Measurements from ENCODE around the gene MPND.

The MPND gene

GRCh38 chr19:4343370-4344307 lies at the start of gene MPND:
MPND (plus strand) TSS chr19:4343562; CDS start chr19:4343594, 32 bp downstream.
- DNase-seq: peak; percentile 80

GRCh38 chr19:4294389-4294788 lies 49.0 kb upstream of the MPND start:
- no peak for DNase-seq

DNA sequence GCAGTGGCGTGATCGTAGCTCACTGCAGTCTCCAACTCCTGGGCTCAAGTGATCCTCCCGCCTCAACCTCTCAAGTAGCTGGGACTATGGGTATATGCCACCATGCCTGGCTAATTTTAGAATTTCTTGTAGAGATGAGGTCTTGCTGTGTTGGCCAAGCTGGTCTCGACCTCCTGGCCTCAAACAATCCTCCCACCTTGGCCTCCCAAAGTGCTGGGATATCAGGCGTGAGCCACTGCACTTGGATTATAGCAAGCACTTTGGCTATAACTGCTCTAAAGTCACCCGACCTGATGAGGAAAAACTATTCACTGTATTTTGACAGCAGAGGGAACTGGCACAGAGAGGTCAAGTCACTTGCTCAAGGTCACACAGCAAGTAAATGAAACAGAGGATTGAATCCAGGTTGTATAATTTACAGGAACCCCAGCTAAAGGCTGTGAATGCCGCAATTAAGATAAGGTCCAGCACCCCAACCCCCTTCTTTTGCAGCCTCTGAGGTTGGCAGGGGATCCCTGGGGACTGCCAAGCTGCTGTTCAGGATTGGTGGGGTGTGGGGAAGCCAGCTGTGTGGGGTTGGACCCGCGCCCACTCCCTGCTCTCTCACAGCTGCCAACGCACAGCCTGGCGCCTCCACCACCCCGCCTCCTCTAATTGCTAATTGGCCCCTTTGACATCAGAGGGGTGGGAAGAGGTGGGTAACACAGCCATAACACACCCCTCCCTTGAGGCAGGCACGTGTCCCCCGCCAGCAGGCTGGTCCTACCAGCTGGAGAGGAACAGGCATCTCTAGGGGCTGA lies 47.2 kb upstream of the MPND start:
- peak; percentile 97 for DNase-seq

DNA sequence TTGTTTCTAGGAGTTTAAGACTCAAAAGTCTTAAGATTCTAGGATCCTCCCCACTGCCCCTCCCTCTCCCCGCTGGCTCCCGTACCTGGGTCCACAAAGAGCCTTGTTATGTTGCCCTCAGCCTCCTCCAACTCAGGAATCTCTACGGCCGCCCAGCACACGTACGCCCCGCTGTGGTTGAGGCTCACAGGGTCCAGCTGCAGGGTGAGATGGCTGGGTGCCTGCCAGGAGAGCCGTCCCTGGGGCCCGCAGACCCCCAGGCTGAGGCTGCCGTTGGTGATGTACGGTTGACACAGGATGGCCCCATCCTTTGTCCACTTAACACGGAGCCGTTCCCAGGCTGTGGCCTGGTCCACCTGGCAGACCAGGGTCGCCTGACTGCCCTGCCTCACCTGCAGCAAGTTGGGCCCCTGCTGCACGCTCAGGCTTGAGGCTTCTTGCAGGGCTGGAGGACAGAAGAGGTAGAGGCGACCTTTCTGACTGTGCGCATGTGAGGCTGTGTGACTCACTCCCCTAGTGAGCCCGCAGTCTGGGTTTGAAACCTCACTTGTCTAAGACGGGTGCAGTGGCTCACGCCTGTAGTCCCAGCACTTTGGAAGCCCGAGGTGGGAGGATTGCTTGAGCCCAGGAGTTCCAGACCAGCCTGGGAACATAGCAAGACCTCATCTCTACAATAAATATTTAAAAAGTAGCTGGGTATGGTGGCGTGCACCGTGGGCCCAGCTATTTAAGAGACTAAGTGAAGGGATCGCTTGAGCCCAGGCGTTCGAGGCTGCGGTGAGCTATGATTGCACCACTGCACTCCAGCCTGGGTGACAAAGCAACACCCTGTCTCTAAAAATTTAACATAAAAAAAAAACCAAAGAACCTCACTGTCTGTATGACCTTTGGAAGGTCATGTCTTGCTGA lies 45.2 kb upstream of the MPND start:
- DNase-seq: no peak

GRCh38 chr19:4298810-4299550 lies 44.4 kb upstream of the MPND start:
- DNase-seq: no peak

GRCh38 chr19:4300589-4300988 lies 42.8 kb upstream of the MPND start:
- DNase-seq: no peak

GRCh38 chr19:4301590-4302242 lies 41.6 kb upstream of the MPND start:
- DNase-seq: no peak

GRCh38 chr19:4302243-4302640 lies 41.1 kb upstream of the MPND start, which contains the start of gene TMIGD2:
TMIGD2 (minus strand) TSS chr19:4302389; CDS start chr19:4302385, 4 bp downstream.
- no peak for DNase-seq

- DNase-seq: no peak
Measured at GRCh38 chr19:4303819-4304537, 39.4 kb upstream of the MPND start.

GRCh38 chr19:4304538-4305256 lies 38.7 kb upstream of the MPND start, which contains the start of gene FSD1:
FSD1 (plus strand) TSS chr19:4304598; CDS start chr19:4304747, 149 bp downstream.
- DNase-seq: peak; percentile 67

DNA sequence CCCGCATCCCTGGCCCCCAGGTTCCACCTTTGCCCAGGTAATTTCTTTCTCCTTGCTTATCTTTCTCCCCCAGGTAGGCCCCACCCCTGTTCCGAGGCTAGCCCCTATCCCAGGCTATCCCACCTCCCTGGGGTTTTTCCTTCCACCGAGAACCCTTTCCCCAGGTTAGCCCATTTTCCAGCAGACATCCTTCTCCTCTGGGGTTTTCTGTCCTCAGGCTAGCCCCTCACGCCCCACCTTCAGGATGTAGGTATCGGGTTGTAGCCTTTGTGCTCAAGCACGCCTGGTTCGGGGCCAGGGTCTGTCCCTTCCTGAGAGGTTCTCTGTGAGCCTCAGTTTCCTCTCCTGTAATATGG lies 38.1 kb upstream of the MPND start:
- DNase-seq: no peak

GRCh38 chr19:4305659-4306058 lies 37.7 kb upstream of the MPND start:
- DNase-seq: no peak

- DNase-seq: no peak
Measured at GRCh38 chr19:4310247-4311121, 32.9 kb upstream of the MPND start.

GRCh38 chr19:4313847-4314490 lies 29.4 kb upstream of the MPND start:
- DNase-seq: no peak

DNA sequence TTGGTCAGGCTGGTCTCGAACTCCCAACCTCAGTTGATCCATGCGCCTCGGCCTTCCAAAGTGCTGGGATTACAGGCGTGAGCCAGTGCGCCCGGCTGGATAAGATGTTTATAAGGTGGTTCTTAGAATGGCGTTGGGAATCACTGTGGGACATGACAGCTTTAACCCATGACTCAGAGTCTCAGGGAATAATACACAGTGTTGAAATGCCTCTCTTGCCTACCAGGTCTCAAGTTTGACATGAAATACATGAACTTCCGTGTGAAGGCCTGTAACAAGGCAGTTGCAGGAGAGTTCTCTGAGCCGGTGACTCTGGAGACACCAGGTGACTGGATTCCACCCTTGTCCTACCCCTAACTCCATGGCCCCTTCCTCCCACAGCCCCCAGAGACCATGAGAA lies 26.4 kb upstream of the MPND start:
- no peak for DNase-seq

DNA sequence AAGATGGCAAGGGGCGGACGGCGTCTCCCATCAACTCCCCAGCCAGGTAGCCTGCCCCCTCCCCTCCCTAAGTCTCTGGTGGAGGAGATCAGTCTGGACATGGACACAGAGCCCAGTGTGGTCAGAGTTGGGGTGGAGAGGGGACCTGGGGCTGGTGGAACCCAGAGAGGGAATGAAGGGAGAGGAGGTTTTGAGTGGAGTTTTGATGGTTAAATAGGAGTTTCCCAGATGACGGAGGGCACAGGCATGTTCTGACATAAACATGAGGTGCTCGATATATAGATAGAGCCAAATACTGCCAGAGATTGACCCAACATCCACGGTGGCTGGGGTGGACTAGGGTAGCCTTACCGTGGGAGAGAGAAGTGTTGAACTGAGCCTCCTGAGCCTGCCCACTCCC lies 24.9 kb upstream of the MPND start:
- no peak for DNase-seq

- no peak for DNase-seq
Measured at GRCh38 chr19:4319067-4319718, 24.2 kb upstream of the MPND start.

DNA sequence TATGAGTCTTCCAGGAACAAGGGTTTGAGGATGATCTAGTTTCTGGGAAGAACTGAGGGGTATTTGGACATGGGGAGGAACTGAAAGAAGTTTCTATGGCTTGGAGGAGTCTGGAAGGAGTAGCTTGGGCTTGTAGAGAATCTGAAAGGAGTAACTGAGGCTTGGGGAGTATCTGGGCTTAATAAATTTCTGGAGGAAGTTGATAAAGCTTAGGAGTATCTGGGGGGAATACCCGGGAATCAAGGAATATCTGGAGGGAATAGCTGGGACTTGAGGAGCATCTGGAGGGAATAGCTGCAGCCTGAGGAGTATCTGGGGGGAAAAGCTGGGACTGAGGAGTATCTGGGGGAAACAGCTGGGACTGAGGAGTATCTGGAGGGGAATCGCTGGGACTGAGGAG lies 22.9 kb upstream of the MPND start:
- DNase-seq: no peak

All from NCI-H1105 treated with DMSO at 0.1 percent for 48 hours (cell line).